GM18526 (cell line): ENCODE results near the gene MRNIP.

ENCODE experiments used
- POLR2A ChIP-seq: IDR thresholded peaks from 3 replicates; pipeline ENCODE4 v1.6.1; 2011; ENCODE audit not compliant: insufficient read length; ENCODE audit errors: extremely low read depth

MRNIP gene

GRCh38 chr5:179839328-179840256 is 19.0 kb downstream of the MRNIP start:
- TF ChIP-seq POLR2A = no peak

GRCh38 chr5:179837076-179838011 is 21.3 kb downstream of the MRNIP start:
- TF ChIP-seq POLR2A = no peak

DNA sequence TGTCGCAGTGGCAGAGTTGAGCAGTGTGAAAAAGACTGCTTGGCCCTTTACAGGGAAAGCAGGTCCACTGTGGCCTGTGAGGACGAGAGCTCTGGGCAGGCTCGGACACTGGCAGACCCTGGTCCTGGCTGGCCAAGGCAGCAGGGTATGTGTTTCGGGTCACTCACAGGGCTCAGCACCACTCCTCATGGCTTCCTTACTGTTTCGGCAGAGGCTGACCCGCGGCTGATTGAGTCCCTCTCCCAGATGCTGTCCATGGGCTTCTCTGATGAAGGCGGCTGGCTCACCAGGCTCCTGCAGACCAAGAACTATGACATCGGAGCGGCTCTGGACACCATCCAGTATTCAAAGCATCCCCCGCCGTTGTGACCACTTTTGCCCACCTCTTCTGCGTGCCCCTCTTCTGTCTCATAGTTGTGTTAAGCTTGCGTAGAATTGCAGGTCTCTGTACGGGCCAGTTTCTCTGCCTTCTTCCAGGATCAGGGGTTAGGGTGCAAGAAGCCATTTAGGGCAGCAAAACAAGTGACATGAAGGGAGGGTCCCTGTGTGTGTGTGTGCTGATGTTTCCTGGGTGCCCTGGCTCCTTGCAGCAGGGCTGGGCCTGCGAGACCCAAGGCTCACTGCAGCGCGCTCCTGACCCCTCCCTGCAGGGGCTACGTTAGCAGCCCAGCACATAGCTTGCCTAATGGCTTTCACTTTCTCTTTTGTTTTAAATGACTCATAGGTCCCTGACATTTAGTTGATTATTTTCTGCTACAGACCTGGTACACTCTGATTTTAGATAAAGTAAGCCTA is 22.2 kb downstream of the MRNIP start:
- TF ChIP-seq POLR2A = no peak

DNA sequence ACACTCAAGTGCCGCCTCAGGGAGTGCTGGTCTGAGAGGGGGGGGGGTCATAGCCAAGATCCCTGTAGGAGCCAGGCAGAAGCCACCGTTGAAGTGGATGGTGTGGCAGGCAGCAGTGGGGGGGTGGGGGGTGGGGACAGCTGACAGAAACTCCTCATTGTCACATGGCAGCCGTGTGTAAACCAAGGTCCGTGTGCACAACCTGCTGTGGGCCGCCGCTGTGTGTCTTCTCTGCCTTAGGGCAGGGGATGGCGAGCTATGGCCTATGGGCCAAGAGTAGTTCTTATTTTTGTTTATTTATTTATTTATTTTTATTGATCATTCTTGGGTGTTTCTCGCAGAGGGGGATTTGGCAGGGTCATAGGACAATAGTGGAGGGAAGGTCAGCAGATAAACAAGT is 24.5 kb downstream of the MRNIP start:
- TF ChIP-seq POLR2A = no peak

DNA sequence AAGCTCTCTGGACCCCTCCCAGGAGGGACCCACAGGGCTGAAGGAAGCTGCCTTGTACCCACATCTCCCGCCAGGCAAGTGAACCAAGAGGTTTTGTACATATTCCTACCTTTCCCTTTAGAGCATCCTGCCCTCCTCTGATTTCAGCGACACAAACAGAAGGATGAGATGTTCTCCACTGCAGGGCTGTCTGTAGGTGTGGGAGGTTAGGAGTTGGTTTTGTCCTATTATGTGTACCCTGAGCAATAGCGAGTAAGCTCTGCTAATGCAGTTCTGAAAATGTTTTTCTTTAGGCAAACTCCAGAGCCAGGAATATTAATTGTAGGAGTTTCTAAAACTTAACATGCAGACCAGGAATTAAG is 24.9 kb downstream of the MRNIP start:
- TF ChIP-seq POLR2A = no peak

- TF ChIP-seq POLR2A = no peak
These were observed 25.4 kb downstream of the MRNIP start for GRCh38 chr5:179833056-179833708.

GRCh38 chr5:179832039-179832745 is 26.4 kb downstream of the MRNIP start:
- no peak for TF ChIP-seq POLR2A

GRCh38 chr5:179830818-179831468 is 27.7 kb downstream of the MRNIP start:
- TF ChIP-seq POLR2A = no peak

DNA sequence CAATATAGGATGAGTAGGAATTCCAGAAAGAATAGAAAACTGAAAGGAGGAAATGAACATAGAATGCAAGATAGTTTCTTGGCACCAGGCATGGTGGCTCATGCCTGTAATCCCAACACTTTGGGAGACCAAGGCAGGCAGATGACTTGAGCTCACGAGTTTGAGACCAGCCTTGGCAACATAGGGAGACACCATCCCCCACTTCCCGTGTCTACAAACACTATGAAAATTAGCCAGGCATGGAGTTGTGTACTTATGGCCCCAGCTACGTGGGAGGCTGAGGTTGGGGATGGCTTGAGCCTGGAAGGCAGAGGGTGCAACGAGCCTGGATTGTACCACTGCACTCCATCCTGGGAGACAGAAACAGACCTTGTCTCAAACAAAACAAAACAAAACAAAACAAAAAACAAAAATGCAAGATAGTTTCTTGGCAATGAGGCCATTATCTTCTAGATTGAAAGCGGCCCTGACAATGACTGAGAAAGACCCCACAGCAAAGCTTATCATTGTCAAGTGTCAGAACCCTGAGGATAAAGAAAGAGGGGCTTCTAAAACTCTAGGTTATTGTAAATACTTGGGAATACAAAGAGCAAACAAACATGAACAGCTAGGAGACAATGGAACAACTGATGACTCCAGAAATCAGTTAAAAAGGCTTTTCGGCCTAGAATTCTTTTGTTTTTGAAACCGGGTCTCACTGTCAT is 28.7 kb downstream of the MRNIP start:
- no peak for TF ChIP-seq POLR2A

- TF ChIP-seq POLR2A = no peak
These were observed 29.7 kb downstream of the MRNIP start for GRCh38 chr5:179828756-179829421.

- no peak for TF ChIP-seq POLR2A
These were observed 30.9 kb downstream of the MRNIP start for GRCh38 chr5:179827680-179828079.

DNA sequence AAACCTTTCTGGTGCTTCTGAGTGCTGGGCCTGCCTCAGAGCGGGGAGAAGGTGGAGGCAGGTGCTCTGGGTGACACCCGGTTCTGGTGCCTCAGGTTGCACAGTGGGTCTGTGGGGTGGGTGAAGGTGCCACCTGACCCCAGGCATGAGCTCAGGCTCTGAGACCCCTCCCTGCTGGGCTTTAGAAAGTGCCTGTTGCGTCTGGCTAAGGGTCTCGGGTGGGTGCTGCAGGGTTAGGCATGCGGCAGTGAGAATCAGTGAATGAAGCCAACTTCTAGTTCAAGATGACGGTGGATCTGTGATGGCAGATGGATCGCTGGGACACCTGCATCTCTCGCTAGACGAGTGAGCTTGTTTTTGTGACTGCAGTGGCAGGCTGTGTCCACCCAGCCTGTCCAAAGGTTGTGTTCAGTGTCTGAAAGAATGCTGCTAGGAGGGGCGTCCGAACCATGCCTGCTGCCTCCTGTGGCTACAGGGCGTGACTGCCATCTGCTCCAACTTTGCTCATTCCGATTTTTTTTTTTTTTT is 32.9 kb downstream of the MRNIP start:
- no peak for TF ChIP-seq POLR2A
